GM12878 (cell line): ENCODE results near the gene AGBL1.

Experiments
- BHLHE40 ChIP-seq, 2 experiments: fragments of 450-650 bp in 1 of 2; IDR thresholded peaks; 2 replicates each; pipeline ENCODE4 v1.6.1; 2011 to 2017; ENCODE audit warnings: low read depth in 2 of 2, borderline replicate concordance in 1 of 2, improper control_type of control experiment in 1 of 2, low read length in 1 of 2, mild to moderate bottlenecking in 1 of 2
- CREB1 ChIP-seq: IDR thresholded peaks from 2 replicates; pipeline ENCODE4 v1.6.1; 2012; ENCODE audit warnings: low read depth, mild to moderate bottlenecking, inconsistent platforms
- CTCF ChIP-seq, 3 experiments: IDR thresholded peaks in 2 of 3; conservative IDR thresholded peaks in 1 of 3; 2 replicates each; pipeline ENCODE4 v1.5.1; 2011; ENCODE audit warnings: low read depth in 3 of 3, low read length in 3 of 3, mild to moderate bottlenecking in 3 of 3, control low read depth in 2 of 3, moderate library complexity in 2 of 3, inconsistent platforms in 1 of 3, mixed read lengths in 1 of 3; ENCODE audit not compliant: control insufficient read depth in 2 of 3, insufficient read depth in 1 of 3; ENCODE audit errors: extremely low read depth in 1 of 3
- FOXK2 ChIP-seq: fragments of 450-650 bp; IDR thresholded peaks from 2 replicates; pipeline ENCODE4 v1.6.1; 2017; ENCODE audit warnings: mild to moderate bottlenecking, moderate library complexity
- HDAC6 ChIP-seq: fragments of 200-600 bp; sonication (generic); IDR thresholded peaks from one replicate; pipeline ENCODE4 v1.8.0; 2017; ENCODE audit warnings: antibody characterized with exemption; ENCODE audit not compliant: unreplicated experiment
- POLR2A ChIP-seq: IDR thresholded peaks from 2 replicates; pipeline ENCODE4 v1.6.1; 2011; ENCODE audit warnings: low read depth, mild to moderate bottlenecking, low read length
- POLR2AphosphoS5 ChIP-seq: IDR thresholded peaks from 2 replicates; pipeline ENCODE4 v1.6.1; 2011; ENCODE audit warnings: mild to moderate bottlenecking, low read length, inconsistent platforms
- RAD21 ChIP-seq: IDR thresholded peaks from 2 replicates; pipeline ENCODE4 v1.6.1; 2011; ENCODE audit warnings: mild to moderate bottlenecking, low read depth, low read length, moderate library complexity; ENCODE audit not compliant: insufficient read depth
- RCOR1 ChIP-seq: conservative IDR thresholded peaks from 2 replicates; pipeline ENCODE4 v1.6.1; 2012; ENCODE audit warnings: low read depth, low read length, improper control_type of control experiment
- SMARCA5 ChIP-seq: fragments of 450-650 bp; IDR thresholded peaks from 2 replicates; pipeline ENCODE4 v1.6.1; 2017; ENCODE audit warnings: mild to moderate bottlenecking
- SUPT20H ChIP-seq: IDR thresholded peaks from 2 replicates; pipeline ENCODE4 v1.6.1; 2011; ENCODE audit warnings: low read depth, mild to moderate bottlenecking, low read length, moderate library complexity, borderline replicate concordance; ENCODE audit not compliant: control insufficient read depth
- YY1 ChIP-seq: IDR thresholded peaks from 2 replicates; pipeline ENCODE4 v1.6.1; 2011; ENCODE audit warnings: low read depth, mild to moderate bottlenecking, low read length
- ZNF384 ChIP-seq: IDR thresholded peaks from 2 replicates; pipeline ENCODE4 v1.6.1; 2012; ENCODE audit warnings: low read depth, mild to moderate bottlenecking, low read length, improper control_type of control experiment, borderline replicate concordance

DNA sequence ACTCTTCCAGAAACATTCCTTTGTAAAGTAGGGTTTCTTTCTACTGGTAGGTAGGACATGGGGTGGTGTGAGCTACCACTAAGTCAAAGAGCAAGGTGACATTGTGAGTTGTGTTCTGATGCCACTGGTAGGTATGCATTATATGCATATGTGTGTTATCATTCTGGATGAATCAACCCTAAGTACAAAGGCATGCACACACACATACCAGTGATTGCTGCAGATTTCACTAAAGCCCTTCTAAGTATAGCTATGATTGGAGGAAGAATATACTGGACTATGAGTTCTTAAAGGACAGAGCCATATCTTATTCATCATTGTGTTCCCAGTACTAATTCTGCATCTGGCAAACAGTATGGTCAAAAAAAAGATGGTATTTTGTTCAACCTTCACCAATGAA is 646.0 kb downstream of the AGBL1 start:
- TF ChIP-seq BHLHE40 (IDR thresholded peaks at IDR 0.05; ENCODE audit: borderline replicate concordance in 1 of 2, low read depth in 2 of 2, low read length in 1 of 2) (no peak), POLR2AphosphoS5 (no peak), SUPT20H (no peak), CTCF (IDR thresholded peaks at IDR 0.05 in 2 of 3, conservative IDR thresholded peaks at IDR 0.05 in 1 of 3; ENCODE audit: control insufficient read depth in 2 of 3, extremely low read depth in 1 of 3, insufficient read depth in 1 of 3, low read depth in 3 of 3, low read length in 3 of 3) (no peak), ZNF384 (no peak), SMARCA5 (no peak), FOXK2 (no peak), CREB1 (no peak), YY1 (no peak), RAD21 (no peak), HDAC6 (no peak), RCOR1 (no peak), POLR2A (no peak)
